GM21619 (cell line): ENCODE results near the gene PLAC9.

Source experiments
- ATAC-seq: cut with Tn5 transposase; IDR thresholded peaks from one replicate; pipeline ENCODE4 v1.9.1; 2021; ENCODE audit not compliant: unreplicated experiment

The PLAC9 gene

GRCh38 chr10:80159166-80159873, 26.8 kb downstream of the PLAC9 start:
- no peak for ATAC-seq

DNA sequence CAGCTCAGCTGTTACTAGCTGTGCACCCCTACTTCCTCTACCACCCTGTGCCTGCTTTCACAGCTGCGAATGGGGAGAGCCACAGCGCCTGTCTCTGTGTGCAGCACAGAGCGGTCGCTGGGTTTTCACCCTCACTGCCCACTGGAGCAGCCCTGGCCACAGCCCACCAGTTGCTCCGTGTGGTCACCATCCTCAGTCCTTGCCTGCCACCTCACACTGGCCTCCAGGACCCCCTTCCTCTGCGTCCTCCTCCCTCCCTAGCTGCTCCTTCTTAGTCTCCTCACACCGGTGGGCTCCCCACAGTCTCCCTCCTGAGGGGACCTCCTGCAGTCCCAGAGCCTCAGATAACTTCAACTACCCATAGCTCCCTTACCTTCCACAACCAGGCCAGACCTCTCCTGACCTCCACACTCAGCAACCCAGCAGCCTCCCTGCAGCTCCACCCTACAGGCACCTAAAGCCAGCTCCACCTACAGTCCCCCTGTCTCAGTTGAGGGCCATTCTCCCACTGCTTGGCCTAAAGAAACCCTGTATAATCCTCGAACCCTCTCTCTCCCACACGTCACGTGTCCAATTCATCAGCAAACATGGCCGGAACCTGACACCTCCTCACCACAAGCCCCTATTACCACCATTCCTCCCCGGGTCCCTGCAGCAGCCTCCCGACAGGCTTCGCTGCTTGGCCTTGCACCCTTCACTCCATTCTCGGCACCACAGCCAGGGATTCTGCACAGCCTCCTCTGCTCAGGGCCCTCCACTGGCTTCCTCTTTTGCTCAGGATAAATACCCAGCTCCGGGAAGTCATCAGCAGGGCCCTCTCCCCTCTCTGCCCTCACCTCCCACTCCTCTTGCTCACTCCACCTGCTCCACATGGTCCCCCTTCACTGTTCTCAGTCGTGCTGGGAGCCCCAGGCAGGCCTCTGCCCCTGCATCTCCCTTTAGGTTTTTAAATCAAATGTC, 28.1 kb downstream of the PLAC9 start:
- no peak for ATAC-seq

- no peak for ATAC-seq
Observed at GRCh38 chr10:80161321-80162083, 29.0 kb downstream of the PLAC9 start.

- no peak for ATAC-seq
Observed at GRCh38 chr10:80163741-80164341, 31.3 kb downstream of the PLAC9 start.

DNA sequence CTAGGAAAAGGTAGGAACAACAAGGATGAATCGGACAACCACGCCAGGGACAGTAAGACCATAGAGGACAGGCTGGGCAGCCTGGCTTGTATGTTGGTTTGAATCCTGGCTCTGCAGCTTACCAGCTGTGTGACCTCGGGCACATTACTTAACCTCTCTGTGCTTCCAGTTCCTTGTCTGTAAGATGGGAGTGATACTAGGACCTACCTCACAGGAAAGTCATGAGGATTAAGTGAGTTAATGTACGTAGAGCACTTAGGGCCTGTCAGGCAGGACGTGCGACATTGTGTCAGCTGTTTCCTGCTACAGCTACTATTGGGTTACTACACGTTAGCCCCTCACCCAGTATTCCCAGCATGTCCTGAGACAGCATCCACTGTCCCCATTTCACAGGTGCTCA, 32.1 kb downstream of the PLAC9 start:
- no peak for ATAC-seq

- no peak for ATAC-seq
Observed at GRCh38 chr10:80165173-80165572, 32.6 kb downstream of the PLAC9 start.

DNA sequence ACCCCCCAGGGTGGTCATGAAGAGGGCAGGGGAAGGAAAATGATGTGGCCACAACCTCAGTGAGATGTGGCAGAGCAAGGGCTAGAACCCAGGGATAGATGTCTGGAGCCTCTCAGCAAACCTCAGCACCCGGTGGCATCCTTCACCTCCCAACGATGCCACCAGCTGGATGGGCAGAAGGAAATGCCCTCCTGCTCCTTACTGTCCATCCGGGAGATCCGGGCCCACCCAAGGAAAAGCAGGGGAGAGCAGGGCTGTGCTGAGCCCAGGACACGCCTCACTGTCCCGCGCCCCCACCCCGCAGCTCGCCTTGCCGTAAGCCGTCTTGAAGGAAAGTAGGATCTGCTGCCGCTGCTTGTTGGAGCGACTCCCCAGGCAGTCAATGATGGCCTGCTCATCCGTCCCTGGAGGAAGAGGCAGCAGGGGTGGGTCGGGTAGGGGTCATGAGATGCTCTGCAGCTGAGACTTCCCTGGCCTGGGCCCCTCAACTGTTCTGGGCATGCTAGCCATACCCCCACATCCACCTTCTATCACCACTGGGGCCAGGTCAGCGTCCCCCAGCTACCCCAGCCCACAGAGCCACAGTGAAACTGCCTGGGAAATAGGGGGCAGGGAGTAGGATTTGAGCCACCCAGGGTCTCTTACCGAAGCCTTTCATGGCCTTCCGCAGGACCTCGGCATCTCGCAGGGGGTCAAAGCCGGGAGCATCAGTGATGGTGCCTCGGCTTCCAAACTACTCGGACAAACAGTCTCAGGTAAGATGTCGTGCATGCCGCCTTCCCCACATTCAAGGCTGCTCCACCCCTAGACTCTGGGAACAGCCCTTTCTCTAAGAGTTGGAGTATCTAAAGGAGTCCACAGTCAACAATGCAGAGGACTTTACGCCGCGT, 34.3 kb downstream of the PLAC9 start:
- ATAC-seq, result no peak

DNA sequence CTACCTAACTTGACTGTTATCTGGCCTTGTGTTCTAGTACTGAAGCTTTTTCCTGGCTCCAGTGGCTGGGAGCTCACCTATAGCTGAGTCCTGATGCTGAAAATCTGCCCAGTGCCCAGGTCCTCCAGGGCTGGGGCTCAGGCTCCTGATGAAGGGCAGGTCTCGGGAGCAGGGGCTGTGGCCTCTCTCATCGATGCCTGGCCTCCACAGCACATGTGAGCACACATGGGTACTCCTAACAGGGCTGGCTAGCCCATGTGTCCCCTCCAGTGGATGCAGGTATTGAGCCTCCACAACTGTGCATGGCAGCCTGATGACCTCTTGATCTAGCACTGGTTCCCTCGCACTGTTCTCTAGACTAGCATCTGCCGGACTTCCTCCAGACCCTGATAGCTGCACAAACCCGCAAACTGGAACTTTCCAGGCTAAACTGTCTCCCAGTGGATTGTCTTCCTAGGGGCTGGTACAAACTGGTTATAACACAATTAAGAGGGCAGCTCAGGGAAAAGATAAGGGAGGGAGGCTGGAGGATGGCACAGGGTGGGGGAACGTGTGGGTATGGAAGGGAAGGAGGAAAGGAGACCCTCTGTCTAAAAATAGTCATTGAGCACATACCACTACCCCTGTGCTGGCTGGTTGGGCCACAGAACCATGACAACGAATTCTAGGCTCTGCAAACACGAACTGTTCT, 35.1 kb downstream of the PLAC9 start:
- no peak for ATAC-seq

GRCh38 chr10:80168162-80168511, 35.6 kb downstream of the PLAC9 start:
- ATAC-seq, result no peak

GRCh38 chr10:80168679-80169380, 36.3 kb downstream of the PLAC9 start:
- ATAC-seq, result no peak

- no peak for ATAC-seq
Observed at GRCh38 chr10:80170026-80170425, 37.5 kb downstream of the PLAC9 start.

GRCh38 chr10:80170641-80171040, 38.1 kb downstream of the PLAC9 start:
- ATAC-seq, result no peak

DNA sequence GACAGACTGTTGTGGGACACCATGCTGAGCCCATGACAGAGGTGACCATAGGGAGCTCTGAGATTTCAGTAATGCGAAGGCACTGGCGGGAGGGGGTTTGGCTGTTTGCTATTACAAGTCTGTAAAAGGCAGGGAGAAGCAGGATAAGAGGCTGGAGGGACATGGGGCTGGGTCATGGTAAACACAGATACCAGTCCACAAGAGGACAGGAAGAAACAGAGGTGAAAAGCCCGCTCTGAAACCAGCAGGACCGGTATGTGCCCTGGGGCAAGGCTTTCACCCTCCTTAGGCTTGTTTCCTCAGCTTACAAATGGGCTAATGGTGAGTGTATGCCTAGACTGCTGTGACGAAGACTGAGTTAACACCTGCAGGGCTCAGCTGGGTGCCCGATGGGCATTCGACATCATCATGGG, 38.7 kb downstream of the PLAC9 start:
- ATAC-seq, result no peak

- no peak for ATAC-seq
Observed at GRCh38 chr10:80172896-80173295, 40.4 kb downstream of the PLAC9 start.

- ATAC-seq, result no peak
Observed at GRCh38 chr10:80173466-80173865, 40.9 kb downstream of the PLAC9 start.

DNA sequence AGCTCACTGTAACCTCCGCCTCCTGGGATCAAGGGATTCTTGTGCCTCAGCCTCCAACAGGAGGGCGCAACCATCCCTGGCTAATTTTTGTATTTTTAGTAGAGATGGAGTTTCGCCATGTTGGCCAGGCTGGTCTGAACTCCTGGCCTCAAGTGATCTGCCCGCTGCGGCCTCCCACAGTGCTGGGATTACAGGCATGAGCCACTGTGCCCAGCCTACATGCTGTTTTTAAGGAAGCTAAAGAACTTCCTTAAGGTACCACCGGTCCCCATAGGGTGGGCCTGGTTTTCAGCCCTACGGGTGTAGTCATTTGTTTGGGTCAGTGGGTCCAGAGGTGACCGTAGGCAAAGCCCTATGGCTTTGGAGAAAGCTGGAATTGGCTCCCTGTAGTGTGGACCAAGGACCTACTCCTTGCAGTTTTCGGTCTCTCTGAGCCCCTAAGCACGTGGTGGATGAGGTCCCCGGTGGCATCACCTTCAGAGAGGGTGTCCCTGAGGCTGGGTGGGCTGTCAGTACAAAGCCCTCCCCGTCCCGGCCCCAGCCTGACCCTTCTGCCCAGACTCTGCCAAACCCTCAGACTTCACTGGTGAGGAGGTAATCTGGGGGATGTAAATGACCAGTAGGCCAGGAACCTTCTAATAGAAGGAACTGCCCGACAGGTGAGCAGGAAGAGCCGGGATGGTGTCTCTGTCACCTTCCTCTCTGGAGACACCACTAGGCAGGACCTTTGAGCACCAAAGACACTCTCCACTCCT, 42.3 kb downstream of the PLAC9 start:
- no peak for ATAC-seq

- ATAC-seq, result no peak
Observed at GRCh38 chr10:80176526-80176925, 44.0 kb downstream of the PLAC9 start.
